Activated T-cell treated with anti-CD3 and anti-CD28 coated beads for 24 hours (primary cell): Measurements from ENCODE around the gene CLECL1.
"Not testable (repeated sequence)": the region's sequence is repeated elsewhere in the genome, so short reads cannot be mapped to it uniquely, and the experiment has no call there.

Experiments
- DNase-seq: peaks from one replicate; pipeline ENCODE4 v3.0.0-alpha.2; 2020; ENCODE audit warnings: low read depth

The CLECL1 gene

GRCh38 chr12:9751204-9752144, 18.6 kb upstream of the CLECL1 start:
- no peak for DNase-seq

- peak; percentile 49 for DNase-seq
Measured at GRCh38 chr12:9750276-9751203, 17.6 kb upstream of the CLECL1 start.

- DNase-seq = no peak
Measured at GRCh38 chr12:9749640-9750039, 16.7 kb upstream of the CLECL1 start.

GRCh38 chr12:9745199-9745598, 12.3 kb upstream of the CLECL1 start:
- DNase-seq = no peak

- DNase-seq = no peak
Measured at GRCh38 chr12:9742661-9743060, 9.8 kb upstream of the CLECL1 start.

- peak; percentile 58 for DNase-seq
Measured at GRCh38 chr12:9741726-9742125, 8.8 kb upstream of the CLECL1 start.

- DNase-seq = no peak
Measured at GRCh38 chr12:9740106-9740750, 7.3 kb upstream of the CLECL1 start.

- DNase-seq = not testable (repeated sequence)
Measured at GRCh38 chr12:9739404-9740105, 6.7 kb upstream of the CLECL1 start.

- DNase-seq = not testable (repeated sequence)
Measured at GRCh38 chr12:9738905-9739304, 6.0 kb upstream of the CLECL1 start.

GRCh38 chr12:9736936-9737705, 4.2 kb upstream of the CLECL1 start:
- no peak for DNase-seq

GRCh38 chr12:9735601-9736000, 2.7 kb upstream of the CLECL1 start:
- no peak for DNase-seq

- no peak for DNase-seq
Measured at GRCh38 chr12:9731797-9732196, 1.1 kb downstream of the CLECL1 start.

GRCh38 chr12:9731393-9731792, 1.5 kb downstream of the CLECL1 start:
- DNase-seq = no peak

GRCh38 chr12:9730591-9730990, 2.3 kb downstream of the CLECL1 start:
- DNase-seq = no peak

GRCh38 chr12:9730011-9730410, 2.9 kb downstream of the CLECL1 start:
- no peak for DNase-seq

GRCh38 chr12:9729082-9729481, 3.8 kb downstream of the CLECL1 start:
- no peak for DNase-seq

- no peak for DNase-seq
Measured at GRCh38 chr12:9727813-9728212, 5.1 kb downstream of the CLECL1 start.

- DNase-seq = no peak
Measured at GRCh38 chr12:9725213-9725870, 7.6 kb downstream of the CLECL1 start.

- no peak for DNase-seq
Measured at GRCh38 chr12:9724023-9724422, 8.9 kb downstream of the CLECL1 start.

GRCh38 chr12:9721394-9722092, 11.4 kb downstream of the CLECL1 start:
- no peak for DNase-seq
